GM21528 (cell line): Measurements from ENCODE around the gene LHX5.

Experiments used
- ATAC-seq: cut with Tn5 transposase; IDR thresholded peaks from one replicate; pipeline ENCODE4 v1.9.1; 2021; ENCODE audit warnings: mild to moderate bottlenecking, moderate library complexity; ENCODE audit not compliant: unreplicated experiment, low FRiP score

Gene LHX5

DNA sequence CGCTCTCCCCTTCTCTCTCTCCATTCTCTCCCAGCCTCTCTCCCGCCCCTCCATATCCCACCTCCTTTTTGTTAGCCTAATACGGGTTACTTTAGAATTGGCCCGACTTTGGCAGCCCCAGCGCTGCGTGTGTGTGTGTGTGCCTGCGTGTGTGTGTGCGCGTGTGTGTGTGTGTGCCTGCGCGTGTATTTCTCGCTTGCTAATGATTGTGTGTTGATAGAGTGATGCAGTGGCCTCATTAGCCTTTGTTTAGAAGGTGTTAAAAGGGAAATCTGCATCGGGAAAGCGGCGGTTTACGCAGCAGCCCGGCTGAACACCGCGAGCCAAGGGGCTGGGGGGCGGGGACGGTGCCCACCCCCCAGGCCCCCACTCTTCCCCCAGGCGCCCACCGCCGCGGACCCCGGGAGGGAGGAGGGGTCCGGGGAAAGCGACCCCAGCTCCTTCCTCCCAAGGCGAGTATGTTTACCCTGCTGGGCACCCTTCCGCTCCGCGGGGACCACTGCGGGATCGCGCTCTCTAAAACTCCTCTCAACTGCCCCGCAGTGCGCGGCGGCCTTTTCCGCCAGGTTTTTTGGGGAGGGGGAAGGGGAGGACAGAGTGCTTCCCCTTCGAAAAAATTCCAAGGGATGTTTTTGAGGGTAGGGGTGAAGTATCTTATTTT, 6.8 kb upstream of the LHX5 start:
- ATAC-seq: no peak

DNA sequence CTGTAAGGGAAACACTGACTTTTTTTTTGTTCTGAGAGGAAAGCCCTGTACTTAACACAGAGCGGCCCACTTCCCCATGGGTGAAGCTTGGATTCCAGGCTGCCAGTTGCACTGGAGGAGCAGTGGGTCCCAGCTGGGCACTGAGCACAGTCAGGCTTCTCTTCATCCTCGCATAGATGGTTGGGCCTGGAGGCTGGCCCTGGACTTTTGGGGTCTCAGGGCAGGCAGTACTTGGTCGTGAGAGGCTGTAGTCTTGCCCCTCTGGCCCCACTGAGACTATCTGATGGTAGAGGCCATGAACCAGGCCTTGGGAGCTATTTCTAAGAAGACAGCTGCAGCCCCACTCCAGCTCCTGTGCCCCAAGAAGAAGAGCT, 6.2 kb upstream of the LHX5 start:
- no peak for ATAC-seq

GRCh38 chr12:113477171-113477841, 5.6 kb upstream of the LHX5 start:
- no peak for ATAC-seq

GRCh38 chr12:113476176-113476986, 4.7 kb upstream of the LHX5 start:
- no peak for ATAC-seq

- no peak for ATAC-seq
Measured at GRCh38 chr12:113475451-113476175, 3.9 kb upstream of the LHX5 start.

DNA sequence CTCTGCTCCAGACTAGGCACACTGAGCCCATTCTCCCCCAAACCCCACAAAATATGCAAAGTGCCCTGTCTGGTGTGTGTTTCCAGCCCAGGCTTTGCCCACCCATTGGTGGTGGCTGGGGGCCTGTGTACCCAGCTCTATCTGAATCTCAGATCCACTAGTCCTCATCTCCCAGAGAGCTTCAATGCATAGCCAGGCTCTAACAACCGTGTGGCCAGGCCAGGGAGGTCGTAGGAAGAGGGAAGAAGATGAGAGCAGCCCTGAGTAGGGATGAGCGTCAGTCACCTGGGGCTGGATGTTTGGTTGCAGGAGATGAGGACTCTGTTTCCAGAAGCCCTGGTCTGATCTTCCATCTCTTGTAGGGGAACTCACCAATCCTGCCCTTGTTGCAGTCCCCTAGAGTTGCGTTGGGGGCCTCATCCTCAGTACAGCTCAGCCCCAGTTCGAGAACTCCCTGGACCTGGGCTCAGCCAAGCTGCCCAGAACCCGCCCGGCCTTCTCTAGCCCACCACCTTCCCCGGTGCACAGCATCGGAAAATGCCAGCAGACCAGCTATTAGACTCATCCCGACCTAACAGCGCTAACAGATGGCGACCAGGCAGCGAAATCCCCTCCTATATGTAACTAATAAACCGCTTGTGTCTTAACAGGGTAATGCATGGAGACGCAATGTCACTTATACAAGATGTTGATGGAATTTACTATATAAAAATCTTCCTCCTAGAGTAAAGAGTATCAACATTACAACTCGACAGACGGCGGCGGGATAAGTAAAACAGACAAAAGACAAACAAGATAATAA, 3.2 kb upstream of the LHX5 start:
- no peak for ATAC-seq

DNA sequence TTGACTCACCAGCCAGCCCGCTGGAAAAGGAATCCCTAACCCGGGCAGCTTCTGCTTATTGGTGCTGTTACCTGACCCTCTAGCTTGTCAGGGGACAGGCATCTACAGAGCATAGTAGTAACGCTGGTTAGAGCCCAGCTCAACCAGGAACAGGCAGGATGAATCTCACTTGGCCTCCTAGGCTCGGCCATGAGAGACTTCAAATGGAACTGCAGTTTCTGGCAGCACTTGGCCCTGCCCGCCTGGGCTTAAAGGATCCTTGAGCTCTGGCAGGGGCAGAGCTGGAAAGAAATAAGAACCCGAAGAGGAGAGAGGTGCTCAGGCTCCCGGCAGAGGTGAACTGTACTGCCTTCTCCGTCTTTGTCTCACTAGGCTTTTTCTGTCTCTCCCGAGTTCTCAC, 2.3 kb upstream of the LHX5 start:
- no peak for ATAC-seq

DNA sequence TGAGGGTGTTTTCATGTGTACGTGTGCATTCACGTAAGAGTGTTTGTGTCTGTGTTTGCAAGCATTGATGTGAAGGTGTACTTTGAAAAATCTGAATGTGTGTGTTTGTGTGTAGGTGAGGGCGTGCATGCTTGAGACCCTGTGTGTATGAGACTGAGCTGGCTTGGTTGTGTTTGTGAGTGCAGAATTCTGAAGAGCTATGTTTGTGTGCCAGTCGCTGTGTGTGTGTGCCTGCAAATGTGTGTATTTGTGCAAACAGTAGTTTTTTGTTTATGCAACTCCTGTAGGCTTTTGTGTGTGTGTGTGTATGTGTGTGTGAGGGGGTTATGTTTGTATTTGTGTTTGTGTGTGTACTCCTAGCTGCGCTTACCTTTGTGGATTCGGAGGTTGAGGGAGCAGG, 1.7 kb upstream of the LHX5 start:
- ATAC-seq: no peak

DNA sequence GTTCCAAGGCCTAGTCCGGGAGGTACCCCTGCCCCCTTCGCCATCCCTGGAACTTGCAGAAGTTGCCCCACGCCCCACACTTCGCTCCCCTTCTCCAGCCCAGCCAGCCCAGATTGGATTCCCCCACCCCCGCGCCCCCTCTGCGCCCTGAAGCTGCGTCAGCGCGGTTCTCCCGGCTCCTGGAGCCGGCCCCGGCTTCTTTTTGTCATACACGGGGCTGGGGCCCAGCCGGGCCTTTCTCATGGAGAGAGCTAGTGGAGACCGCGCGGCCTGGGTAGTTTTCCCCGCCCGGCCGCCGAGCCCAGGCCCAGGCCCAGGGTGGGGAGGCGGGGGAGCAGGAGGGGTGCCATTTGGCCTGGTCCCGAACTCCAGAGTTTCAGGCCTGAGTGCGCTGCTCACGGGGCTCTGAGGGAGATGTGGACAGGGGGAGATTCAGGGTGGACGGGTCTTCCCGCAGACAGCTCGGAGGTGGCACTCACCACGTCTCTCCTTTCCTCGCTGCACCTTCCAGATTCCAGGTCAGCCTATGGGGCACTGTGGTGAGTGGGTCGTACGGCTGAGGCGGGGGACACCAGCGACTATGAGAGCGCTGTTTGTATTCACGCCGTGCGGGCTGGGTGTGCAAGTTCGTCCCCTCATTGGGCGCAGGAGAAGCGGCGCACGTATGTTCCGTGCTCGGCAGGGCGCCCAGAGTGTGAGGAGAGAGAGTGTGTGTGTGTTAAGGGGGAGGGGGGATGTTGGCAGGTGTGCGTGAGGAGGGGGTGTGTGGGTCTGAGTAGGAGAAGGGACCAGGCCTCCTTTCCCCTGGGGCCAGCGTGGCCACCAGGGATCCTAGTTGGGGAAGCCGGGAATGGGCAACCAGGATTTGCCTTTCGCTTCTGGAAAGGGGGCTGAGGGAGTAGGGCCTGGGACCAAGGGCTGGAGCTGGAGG, 785 bp upstream of the LHX5 start:
- ATAC-seq: no peak

DNA sequence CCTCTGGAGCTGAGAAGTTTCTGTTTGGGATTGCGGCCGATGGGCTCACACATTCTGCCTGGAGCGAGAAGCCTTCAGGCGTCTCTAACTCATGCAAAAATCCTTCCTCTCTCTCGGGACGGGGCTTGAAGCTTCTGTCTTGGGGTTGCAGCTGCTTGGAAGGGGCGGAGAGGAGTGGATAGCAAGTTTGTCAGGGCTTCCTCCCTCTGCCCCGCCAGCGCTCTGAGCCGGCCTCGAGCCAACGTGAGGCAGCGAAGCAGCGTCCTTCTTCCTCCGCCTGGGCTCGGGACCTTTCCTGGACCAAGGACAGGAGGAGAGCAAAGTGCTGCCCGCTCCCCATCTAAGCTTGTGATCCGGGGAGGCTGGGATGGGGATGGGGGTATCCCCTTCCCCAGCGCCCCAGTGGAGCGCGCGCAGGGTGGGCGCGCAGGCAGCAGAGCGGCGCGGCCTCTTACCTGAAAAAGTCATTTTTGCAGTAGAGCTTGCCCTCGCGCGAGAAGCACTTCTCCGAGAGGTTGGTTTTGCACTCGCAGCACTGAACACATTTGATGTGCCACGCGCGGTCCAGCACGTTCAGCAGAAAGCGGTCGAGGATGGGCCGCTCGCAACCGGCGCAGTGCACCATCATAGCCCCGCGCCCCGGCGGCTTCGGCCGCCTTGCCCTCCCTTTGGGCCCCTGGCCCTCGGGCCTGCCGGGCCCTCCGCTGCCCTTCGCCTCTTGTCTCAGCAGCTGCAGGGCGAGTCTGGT, 626 bp downstream of the LHX5 start:
- ATAC-seq: no peak

DNA sequence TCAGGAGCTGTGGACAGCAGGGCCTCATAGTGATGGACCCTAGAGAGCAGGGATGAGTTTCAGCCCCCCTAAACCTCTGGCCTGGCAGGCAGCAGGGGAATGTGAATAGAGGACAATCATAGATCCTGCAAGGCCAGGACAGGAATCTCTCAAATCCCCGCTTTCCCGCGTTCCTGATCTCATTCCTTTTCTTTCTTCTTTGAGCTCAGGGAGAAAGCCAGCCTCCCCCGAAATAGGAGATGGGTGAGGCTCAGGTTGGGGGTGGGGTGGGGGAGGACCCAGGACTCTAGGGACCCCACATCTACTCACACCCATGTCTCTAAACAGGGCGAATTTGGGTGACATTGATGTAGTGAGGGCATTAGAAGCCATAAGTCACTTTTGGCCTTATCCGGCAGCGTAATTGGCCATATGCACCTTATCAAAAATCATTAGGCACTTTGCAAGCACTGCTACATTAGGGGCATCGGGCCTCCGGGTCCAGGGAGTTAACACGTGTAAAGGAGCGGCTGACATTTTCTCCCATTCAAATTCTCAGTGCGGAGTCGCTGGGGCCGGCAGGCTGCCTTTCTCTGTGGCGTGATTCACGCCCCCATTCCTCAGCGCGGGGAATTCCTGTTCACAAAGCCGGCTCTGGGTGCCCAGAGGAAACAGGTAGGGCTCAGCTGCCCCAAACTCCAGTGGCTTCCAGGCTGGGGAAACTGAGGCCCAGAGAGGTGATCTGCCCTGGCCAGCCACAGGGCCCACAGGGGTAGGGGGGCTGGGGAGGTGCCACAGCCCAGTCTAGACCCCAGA, 1.5 kb downstream of the LHX5 start:
- ATAC-seq: no peak

DNA sequence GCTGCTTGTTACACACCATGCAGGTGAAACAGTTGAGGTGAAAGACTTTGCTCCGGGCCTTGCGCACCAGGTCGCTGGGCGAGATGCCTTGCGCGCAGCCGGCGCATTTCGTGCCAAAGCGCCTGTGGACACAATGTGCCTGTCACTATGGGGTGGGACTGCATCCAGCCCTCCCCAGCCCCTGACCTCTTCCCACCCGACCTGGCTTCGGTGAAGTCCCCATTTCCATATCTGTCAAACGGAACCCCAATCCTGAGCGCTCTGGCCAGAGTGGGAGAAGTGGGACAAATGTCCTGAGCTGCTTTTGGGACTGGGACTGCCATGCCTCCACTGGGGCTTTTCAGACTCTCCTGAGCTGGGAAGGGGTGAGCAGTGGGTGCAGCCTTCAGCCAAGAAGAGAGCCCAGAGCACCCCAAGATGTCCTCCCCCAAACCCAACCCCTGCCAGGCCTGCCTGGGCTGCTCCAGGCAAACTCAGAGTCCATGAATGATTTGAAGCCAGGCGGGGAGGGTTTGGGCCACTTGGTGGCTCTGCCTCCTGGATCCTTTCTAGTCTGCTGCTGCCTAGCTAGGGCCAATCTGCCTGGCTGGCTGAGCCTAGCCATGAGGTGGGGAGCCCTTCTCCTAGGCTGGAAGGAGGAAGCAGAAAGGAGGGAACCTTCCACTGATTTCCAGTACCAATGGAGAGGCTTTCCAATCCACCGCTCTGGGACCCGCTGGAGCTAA, 2.3 kb downstream of the LHX5 start:
- ATAC-seq: no peak

DNA sequence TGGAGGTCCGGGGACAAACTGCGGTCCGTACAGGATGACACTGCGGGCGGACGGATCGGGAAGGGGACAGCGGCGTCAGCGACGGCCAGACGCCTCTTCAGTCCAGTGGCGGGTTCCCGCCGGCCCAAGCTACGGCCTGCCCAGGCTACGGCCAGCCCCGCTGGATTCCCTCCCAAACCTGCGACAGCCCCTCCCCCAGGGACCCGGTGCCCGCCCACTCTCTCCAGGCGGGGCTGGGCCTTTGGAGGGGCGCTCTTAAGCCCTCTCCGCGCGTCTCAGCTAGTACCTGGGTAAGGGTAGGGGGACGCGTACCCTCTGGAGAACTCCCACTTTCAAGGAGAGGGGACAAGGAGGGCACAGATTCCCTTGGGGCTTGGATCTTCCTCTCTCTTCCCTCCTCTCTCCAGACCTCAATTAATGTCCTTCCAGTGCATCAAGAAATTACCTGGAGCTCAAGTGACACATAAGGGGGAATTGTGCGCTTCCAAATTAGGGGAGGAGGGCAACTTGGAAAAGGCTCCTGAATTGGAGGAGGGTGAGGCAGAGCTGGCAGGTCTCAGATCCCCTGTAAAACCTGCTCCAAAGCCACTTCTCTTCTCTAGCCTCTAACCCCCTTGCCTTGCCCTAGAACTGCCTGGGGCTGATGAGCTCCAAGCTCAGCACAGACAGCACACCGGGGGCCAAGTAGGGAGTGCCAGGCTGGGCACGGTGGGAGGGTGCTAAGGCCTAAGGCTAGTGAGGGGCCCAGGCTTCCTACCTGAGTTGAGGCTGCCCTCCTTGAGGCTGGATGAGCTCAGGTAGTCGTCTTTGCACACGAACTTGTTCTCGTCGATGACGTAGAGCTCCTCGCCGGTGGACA, 3.1 kb downstream of the LHX5 start:
- ATAC-seq: no peak

GRCh38 chr12:113467502-113468364, 3.9 kb downstream of the LHX5 start:
- no peak for ATAC-seq

DNA sequence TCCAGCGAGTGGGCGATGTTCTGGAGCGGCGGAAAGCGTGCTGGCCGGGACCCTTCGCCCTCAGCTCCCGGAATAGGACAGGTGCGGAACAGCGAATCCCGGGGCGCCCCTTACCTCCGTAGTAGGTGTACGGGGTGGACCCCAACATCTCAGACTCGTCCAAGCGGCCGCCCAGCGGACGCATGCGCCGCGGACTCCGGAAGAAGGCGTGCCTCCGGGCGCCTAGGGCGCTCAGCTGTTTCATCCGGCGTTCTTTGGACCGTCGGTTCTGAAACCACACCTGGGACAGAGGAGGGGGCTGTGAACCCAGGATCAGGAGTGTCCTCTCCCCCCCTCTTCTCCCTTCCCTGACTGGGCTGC, 4.5 kb downstream of the LHX5 start:
- no peak for ATAC-seq
